SK-MEL-5 (cell line): Measurements from ENCODE around the gene BIRC5. TPM values are rescaled to one million over a fixed set of nuclear protein-coding genes. Genes with fewer than 3 reads are reported as not detected.
"Not testable (repeated sequence)": the region's sequence is repeated elsewhere in the genome, so short reads cannot be mapped to it uniquely, and the experiment has no call there.

Source experiments
- DNase-seq: peaks from one replicate; pipeline ENCODE4 v3.0.0-alpha.2; 2016; ENCODE audit warnings: low read depth, low spot score
- in situ Hi-C: cut with HindIII; loops from 2 replicates; pipeline ENCODE4 v1.10.0; 2016; ENCODE audit warnings: low sequenced_read_pairs, high pct_unique_total_duplicates, low pct_unique_long_range_greater_than_20kb
- polyA plus RNA-seq, 2 experiments: library from polyadenylated mRNA; depleted of rRNA; stranded (reverse); fragments of >200 nt; gene quantifications; 2 replicates each; pipeline ENCODE4 v1.2.3, GENCODE V29; 2015
- total RNA-seq: library from RNA; depleted of rRNA; stranded (reverse); fragments of >200 nt; shearing (Covaris generic); gene quantifications from 2 replicates; pipeline ENCODE4 v1.2.3, GENCODE V29; 2014; rRNA removed

Gene BIRC5
- total RNA-seq, result 164 and 167 TPM in 2 replicates
- polyA plus RNA-seq (2015; cell fraction: cytosol; rRNA removed), result 107 and 116 TPM in 2 replicates
- 57.7 and 61.8 TPM in 2 replicates for polyA plus RNA-seq (2015; cell fraction: nucleus; rRNA removed)

GRCh38 chr17:78214016-78214705, at the start of gene BIRC5:
BIRC5 (plus strand) TSS chr17:78214253; CDS start chr17:78214317, 64 bp downstream.
- in situ Hi-C loops, result no loop called here
- peak; percentile 96 for DNase-seq

DNA sequence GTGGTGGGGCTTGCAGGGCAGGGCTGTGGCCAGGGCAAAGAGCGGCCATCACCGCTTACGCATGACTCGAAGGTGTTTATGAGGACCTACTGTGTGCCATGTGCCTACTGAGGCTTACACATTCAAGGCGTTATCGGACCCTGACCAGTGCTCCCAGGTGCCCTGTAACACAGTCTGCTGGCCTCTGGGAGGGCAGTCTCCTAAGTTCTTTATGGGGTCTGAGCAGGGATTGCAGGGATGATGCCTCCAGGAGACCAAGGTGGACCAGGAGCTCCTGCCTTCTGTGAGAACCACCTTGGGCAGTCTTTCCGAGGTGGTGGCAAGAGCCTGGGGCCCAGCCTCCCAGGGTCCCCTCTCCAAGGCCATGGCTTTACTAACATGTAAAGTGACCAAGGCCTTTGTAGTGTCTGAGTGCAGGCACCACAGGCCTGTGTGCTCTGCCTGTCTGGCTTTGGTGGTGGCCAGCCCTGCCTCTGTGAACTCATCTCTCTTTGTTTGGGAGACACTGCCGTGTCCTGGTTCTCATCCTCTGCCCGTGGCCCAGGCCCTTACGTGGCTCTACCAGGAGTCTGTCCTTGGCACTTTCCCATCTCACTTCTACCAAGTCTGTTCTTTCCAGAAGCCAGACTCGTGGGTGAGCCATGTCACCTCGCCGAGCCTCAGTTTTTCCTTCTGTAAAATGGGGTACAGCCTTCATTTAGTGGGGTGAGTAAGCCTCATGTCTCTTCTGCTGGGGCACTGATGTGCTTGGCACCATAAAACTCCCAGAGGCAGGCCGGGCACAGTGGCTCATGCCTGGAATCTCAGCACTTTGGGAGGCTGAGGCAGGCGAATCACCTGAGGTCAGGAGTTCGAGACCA, 49.1 kb upstream of the BIRC5 start:
- in situ Hi-C loops, result no loop called here
- DNase-seq, result no peak

DNA sequence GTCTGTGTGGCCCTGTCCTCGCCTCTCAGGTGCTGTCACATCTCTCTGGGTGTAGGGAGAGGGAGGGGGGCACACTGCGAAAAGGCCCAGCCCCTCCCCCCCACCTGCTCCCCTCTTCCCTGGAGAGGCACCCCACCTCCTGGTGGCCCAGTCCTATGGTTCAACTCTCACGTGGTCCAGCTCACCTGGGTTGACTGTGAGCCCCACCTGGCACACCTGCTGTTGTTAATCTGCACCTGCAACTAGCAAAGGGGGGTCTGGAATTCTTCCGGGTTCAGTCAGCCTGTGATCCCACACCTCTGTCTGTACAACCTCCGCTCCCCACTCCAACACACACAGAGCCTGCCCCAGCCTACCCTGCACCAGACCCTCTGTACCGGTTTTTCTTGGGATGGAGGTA, 47.6 kb upstream of the BIRC5 start:
- in situ Hi-C loops, result no loop called here
- no peak for DNase-seq

GRCh38 chr17:78168242-78168902, 45.7 kb upstream of the BIRC5 start, which contains the start of gene SYNGR2:
SYNGR2 (plus strand) TSS chr17:78168581; CDS start chr17:78168617, 36 bp downstream.
- DNase-seq, result peak; percentile 91
- in situ Hi-C loops, result no loop called here

- peak; percentile 89 for DNase-seq
- in situ Hi-C loops, result no loop called here
Measured at GRCh38 chr17:78168903-78169793, 44.9 kb upstream of the BIRC5 start.

DNA sequence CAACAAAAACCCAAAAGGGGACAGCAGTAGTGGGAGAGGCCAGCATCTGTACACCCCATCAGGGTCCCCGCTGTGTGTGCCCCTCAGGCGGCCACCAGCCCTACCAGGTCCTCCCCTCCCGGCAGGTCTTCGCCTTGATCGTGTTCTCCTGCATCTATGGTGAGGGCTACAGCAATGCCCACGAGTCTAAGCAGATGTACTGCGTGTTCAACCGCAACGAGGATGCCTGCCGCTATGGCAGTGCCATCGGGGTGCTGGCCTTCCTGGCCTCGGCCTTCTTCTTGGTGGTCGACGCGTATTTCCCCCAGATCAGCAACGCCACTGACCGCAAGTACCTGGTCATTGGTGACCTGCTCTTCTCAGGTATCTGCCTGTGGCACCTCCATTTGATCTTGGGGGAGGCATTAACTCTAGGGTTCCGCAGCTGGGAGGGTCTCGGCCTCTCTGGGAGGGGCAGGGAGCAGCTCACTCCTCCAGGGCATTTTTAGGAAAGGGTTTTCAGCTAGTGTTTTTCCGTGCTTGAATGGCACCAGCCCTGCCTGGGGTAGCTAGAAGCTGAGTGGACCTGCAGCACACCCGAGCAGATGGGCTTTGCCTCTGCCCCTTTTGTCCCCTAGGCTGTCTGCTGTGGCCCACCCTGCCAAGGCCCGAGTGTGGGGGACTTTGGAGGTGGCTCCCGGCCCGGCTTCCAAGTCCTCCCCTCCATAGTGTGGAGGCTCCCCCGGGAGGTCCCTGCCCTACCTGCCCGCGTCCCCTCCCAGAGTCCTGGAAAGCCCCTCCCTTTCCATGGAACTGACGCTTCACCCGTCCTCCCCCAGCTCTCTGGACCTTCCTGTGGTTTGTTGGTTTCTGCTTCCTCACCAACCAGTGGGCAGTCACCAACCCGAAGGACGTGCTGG, 43.1 kb upstream of the BIRC5 start:
- in situ Hi-C loops, result no loop called here
- no peak for DNase-seq

- in situ Hi-C loops, result not testable (repeated sequence)
Measured at GRCh38 chr17:78171591-78172248, 42.3 kb upstream of the BIRC5 start.

DNA sequence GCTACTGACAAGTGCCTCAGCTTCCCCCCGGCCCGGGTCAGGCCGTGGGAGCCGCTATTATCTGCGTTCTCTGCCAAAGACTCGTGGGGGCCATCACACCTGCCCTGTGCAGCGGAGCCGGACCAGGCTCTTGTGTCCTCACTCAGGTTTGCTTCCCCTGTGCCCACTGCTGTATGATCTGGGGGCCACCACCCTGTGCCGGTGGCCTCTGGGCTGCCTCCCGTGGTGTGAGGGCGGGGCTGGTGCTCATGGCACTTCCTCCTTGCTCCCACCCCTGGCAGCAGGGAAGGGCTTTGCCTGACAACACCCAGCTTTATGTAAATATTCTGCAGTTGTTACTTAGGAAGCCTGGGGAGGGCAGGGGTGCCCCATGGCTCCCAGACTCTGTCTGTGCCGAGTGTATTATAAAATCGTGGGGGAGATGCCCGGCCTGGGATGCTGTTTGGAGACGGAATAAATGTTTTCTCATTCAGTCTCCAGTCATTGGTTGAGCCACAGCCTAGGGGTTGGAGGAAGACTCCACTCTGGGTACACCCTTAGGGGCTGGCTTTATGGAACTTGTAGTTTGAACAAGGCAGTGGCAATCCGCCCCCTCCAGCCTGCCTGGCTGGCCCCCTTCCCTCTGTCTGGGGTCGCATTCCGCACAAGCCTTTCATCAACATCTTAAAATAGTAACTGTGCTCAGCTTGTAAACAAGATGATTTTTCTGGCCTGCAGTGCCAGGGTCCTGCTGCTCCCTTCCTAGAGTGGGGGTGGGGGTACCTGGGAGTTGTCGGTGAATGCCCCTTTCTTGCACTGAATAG, 41.6 kb upstream of the BIRC5 start:
- no peak for DNase-seq
- in situ Hi-C loops, result no loop called here

More at GRCh38 chr17:78171591-78172248, 42.3 kb upstream of the BIRC5 start:
- not testable (repeated sequence) for DNase-seq

DNA sequence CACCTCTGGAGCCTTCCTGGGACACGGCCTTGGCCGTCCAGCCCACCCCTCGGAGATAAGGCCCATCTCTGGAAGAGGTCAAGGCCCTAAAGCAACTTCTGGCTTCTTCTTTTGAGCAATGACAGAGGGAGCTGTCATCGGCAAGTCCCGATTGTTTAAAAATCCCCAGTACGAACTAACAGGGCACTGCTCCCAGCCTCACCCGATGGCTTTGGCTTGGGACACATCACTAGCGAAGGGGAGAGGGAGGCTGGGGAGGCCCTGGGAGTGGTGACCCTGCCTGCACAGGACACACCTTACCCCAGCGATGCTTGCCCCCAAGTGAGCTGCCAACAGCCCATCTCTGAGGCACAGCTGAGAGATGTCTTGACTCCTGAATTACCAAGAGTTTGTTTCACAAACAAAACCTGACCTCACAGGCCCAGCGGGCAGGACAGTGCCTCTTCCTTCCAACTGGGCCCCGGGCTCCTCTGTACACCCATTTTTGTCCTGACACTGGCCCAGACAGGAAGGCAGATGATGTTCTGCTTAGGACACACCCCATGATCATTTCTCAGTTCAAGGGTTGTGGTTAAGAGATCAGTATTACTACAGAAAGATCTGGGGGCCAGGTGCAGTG, 40.8 kb upstream of the BIRC5 start:
- DNase-seq, result no peak
- in situ Hi-C loops, result no loop called here

DNA sequence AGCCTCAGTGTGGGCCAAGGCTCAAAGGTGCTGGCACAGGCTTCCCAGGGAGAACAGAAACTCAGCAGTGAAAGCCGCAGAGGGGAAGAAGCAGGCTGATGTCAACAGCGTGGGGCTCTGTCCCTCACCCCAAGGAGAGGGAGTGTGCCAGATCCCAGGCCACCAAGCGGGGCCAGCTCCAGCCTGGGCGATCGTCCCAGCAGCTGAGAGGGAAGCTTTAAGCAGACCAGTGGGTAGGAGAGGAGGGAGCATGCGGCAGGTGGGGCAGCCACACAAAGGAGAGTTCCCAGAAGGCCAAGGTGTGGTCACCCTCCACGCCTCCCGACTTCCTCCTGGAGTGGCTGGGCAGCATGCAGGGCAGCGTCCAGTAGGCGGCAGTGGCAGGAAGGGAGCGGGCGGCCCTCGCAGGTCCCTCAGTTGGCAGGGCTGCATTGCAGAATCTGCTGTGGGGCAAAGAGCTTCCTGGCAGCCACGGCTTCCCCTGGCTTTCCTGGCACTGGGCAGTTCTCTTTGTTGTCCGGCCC, 39.6 kb upstream of the BIRC5 start:
- in situ Hi-C loops, result no loop called here
- DNase-seq, result peak; percentile 47

- in situ Hi-C loops, result no loop called here
- no peak for DNase-seq
Measured at GRCh38 chr17:78174870-78175642, 39.0 kb upstream of the BIRC5 start.

- DNase-seq, result no peak
- in situ Hi-C loops, result no loop called here
Measured at GRCh38 chr17:78175643-78175981, 38.4 kb upstream of the BIRC5 start.

DNA sequence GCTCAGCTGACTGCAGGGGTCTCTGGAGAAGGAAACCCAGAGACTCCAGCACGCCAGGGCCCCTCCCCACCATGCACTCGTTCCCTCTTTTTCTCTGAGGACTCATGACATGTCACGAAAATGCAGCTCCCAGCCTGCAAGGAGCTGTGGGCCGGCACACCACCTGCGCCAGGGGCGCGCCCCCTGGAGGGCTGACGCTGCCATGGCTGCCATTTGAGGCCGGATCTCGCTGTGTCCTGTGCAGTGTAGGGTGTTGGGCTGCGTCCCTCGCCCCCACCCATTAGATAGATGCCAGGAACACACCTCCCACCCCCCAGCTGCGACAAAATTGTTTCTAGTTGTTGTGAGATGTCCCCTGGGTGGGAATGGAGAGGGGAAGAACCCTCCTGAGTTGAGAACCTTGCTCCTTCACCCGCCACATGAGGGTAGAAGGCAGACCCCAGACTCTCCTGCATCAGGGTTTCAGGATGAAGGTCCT, 37.5 kb upstream of the BIRC5 start:
- peak; percentile 85 for DNase-seq
- in situ Hi-C loops, result no loop called here

DNA sequence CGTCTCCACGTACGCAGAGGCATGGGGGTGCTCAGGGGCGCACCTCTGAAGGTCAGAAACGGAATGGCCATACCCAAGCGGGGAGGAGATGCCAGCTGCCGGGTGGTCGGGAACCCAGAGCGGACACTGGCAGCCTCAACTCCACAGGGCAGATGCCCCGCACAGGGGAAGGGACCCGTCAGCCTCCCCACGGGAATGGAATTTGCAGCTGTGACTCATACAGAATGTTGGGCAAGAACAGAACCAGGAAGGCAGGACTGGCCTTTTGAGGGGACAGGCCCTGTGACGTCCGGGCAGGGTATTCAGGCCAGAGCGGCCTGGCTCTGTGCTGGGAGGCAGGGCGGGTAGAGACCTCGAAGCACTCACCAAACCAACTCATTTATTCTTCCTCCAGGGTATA, 34.7 kb upstream of the BIRC5 start:
- in situ Hi-C loops, result no loop called here
- DNase-seq, result no peak
